ENCODE data around the gene WNT11.

WNT11 gene

GRCh38 chr11:76173663-76174062 lies 32.6 kb downstream of the WNT11 start (continued):
- no peak for TF ChIP-seq POU6F1 (CRISPR knock-in tag; IDR thresholded peaks at IDR 0.05; ENCODE audit: borderline replicate concordance, low read depth)

GRCh38 chr11:76172583-76172982 lies 33.7 kb downstream of the WNT11 start:
- TF ChIP-seq ARNTL (CRISPR knock-in tag; IDR thresholded peaks at IDR 0.05; ENCODE audit: borderline replicate concordance, low read depth): no peak
- TF ChIP-seq OSR1 (CRISPR knock-in tag; IDR thresholded peaks at IDR 0.05): no peak
- no peak for TF ChIP-seq ZC3H10 (CRISPR knock-in tag; IDR thresholded peaks at IDR 0.05)
- no peak for TF ChIP-seq GLIS3 (CRISPR knock-in tag; IDR thresholded peaks at IDR 0.05)
- TF ChIP-seq TCF4 (CRISPR knock-in tag; IDR thresholded peaks at IDR 0.05; ENCODE audit: borderline replicate concordance): no peak
- no peak for TF ChIP-seq POU6F1 (CRISPR knock-in tag; IDR thresholded peaks at IDR 0.05; ENCODE audit: borderline replicate concordance, low read depth)
- no peak for TF ChIP-seq CSRNP3 (CRISPR knock-in tag; IDR thresholded peaks at IDR 0.05)
- TF ChIP-seq ZNF565 (CRISPR knock-in tag; conservative IDR thresholded peaks at IDR 0.05; ENCODE audit: low read depth): no peak
- no peak for TF ChIP-seq ISL1 (CRISPR knock-in tag; IDR thresholded peaks at IDR 0.05)
- TF ChIP-seq ZNF70 (CRISPR knock-in tag; IDR thresholded peaks at IDR 0.05): no peak
- no peak for TF ChIP-seq ZFP3 (CRISPR knock-in tag; IDR thresholded peaks at IDR 0.05)
- no peak for TF ChIP-seq PATZ1 (CRISPR knock-in tag; IDR thresholded peaks at IDR 0.05; ENCODE audit: borderline replicate concordance)
- ATAC-seq: no peak

GRCh38 chr11:76170468-76170867 lies 35.8 kb downstream of the WNT11 start:
- no peak for ATAC-seq
- TF ChIP-seq ZFP3 (CRISPR knock-in tag; IDR thresholded peaks at IDR 0.05): no peak
- no peak for TF ChIP-seq SNAI2 (CRISPR knock-in tag; IDR thresholded peaks at IDR 0.05)
- TF ChIP-seq TSHZ2 (CRISPR knock-in tag; IDR thresholded peaks at IDR 0.05): no peak
- no peak for TF ChIP-seq OSR1 (CRISPR knock-in tag; IDR thresholded peaks at IDR 0.05)
- no peak for TF ChIP-seq ESRRG (CRISPR knock-in tag; IDR thresholded peaks at IDR 0.05)
- no peak for TF ChIP-seq ZNF565 (CRISPR knock-in tag; conservative IDR thresholded peaks at IDR 0.05; ENCODE audit: low read depth)
- no peak for TF ChIP-seq GLIS3 (CRISPR knock-in tag; IDR thresholded peaks at IDR 0.05)
- no peak for TF ChIP-seq CREB5 (CRISPR knock-in tag; IDR thresholded peaks at IDR 0.05; ENCODE audit: low read depth)
- no peak for TF ChIP-seq TCF4 (CRISPR knock-in tag; IDR thresholded peaks at IDR 0.05; ENCODE audit: borderline replicate concordance)

- no peak for TF ChIP-seq RARB (CRISPR knock-in tag; IDR thresholded peaks at IDR 0.05)
- no peak for TF ChIP-seq GLIS3 (CRISPR knock-in tag; IDR thresholded peaks at IDR 0.05)
- no peak for TF ChIP-seq ISL1 (CRISPR knock-in tag; IDR thresholded peaks at IDR 0.05)
- TF ChIP-seq CSRNP3 (CRISPR knock-in tag; IDR thresholded peaks at IDR 0.05): no peak
- no peak for TF ChIP-seq BACH2 (CRISPR knock-in tag; IDR thresholded peaks at IDR 0.05; ENCODE audit: borderline replicate concordance)
- no peak for TF ChIP-seq OSR1 (CRISPR knock-in tag; IDR thresholded peaks at IDR 0.05)
- TF ChIP-seq POU6F1 (CRISPR knock-in tag; IDR thresholded peaks at IDR 0.05; ENCODE audit: borderline replicate concordance, low read depth): no peak
- no peak for TF ChIP-seq CSDC2 (CRISPR knock-in tag; IDR thresholded peaks at IDR 0.05)
- no peak for TF ChIP-seq ZNF565 (CRISPR knock-in tag; conservative IDR thresholded peaks at IDR 0.05; ENCODE audit: low read depth)
- no peak for TF ChIP-seq ZC3H10 (CRISPR knock-in tag; IDR thresholded peaks at IDR 0.05)
- TF ChIP-seq SNAI2 (CRISPR knock-in tag; IDR thresholded peaks at IDR 0.05): no peak
- no peak for ATAC-seq
Measured at GRCh38 chr11:76169473-76169896, 36.8 kb downstream of the WNT11 start.

Measured in SK-N-SH treated with all-trans-retinoic acid at 6 μM for 48 hours (cell line).